Activated CD8-positive, alpha-beta memory T cell treated with anti-CD3 and anti-CD28 coated beads for 24 hours (primary cell): ENCODE measurements around the gene FHDC1.

Experiments used
- DNase-seq: peaks from one replicate; pipeline ENCODE4 v3.0.0-alpha.2; 2020

Gene FHDC1

DNA sequence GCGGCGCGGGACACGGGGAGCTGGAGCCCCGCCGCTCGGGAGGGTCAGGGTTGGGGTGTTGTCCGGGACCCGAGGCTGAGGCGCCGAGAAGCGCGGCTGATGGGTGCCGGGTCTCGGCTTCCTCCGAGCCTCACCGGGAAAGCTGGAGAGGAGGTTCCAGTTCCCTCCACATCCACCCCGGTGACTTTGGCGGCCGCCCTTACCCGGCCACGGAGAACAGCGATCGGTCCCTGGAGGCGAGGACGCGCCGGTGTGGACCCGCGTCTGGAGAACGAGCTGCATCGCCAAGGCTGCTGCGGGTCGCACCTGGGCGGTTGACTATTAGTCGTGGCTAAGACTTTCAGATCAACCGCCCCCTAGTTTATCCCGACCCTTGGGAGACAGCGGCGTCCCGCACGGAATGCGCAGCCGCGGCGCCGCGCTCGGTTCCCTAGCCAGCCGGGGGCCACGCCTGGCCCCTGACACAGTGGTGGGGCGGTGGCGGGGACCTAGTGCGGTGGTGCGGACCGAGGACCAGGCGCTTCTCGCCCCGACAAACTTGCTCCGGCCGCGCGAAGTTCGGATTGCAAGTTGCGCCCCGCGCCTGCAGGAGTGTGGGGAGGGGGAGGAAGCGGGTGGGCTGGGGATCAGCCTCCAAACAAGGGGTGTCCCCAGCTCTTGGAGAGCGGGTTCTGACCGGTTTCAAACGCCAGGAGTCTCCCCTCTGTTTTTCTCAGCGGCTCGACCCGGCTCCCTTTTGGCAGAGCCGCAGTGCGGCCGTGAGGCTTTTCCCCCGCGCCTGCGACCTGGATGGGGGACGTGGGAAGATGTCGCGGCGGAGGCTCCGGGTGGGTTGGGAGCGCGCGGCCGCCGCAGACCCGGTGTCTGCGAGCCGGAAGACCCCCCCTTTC lies 568 bp downstream of the FHDC1 start:
- peak; percentile 69 for DNase-seq

- peak; percentile 67 for DNase-seq
These were observed 1.5 kb downstream of the FHDC1 start for GRCh38 chr4:152937336-152938236.

GRCh38 chr4:152938237-152938947 lies 2.3 kb downstream of the FHDC1 start:
- no peak for DNase-seq

- no peak for DNase-seq
These were observed 3.5 kb downstream of the FHDC1 start for GRCh38 chr4:152939621-152940020.

DNA sequence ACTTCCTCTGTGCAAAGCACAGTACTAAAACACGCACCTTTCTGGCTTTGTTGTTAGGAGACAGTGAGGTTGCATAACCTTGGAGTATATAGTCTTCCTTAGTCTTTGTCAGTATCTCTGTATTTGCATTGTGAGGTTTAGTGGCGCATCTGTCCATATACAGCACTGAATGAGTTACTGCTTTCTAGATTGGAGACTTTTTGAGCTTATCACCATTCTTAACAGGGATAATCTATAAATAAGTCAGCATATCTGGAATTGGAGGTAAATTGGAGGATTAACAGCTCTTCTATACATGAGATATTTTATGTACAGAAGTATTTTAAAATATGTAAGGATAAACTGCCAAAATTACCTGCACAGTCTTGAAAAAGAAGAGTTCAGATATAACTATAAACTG lies 4.3 kb downstream of the FHDC1 start:
- no peak for DNase-seq

- no peak for DNase-seq
These were observed 5.3 kb downstream of the FHDC1 start for GRCh38 chr4:152941411-152941810.

- no peak for DNase-seq
These were observed 6.2 kb downstream of the FHDC1 start for GRCh38 chr4:152942346-152942745.

DNA sequence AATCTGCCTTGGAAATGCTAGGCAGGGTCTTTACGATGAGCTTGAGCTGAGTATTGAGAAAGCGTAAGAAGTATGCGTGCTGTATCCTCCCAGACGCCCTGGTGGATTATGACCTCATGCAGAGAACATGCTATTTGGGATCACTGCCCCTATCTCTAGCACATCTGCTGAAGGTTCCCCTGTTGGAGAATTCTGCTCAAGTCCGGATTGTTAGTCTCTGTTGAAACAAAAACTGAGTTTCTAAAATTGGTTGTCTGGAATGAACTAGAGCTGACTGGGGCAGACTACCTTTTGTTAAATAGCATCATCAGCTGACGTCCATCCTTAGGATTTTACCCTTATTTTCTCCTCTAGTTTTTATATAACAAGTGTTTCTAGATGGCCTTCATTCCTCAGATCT lies 7.5 kb downstream of the FHDC1 start:
- DNase-seq: no peak

GRCh38 chr4:152944666-152945320 lies 8.7 kb downstream of the FHDC1 start:
- DNase-seq: no peak

DNA sequence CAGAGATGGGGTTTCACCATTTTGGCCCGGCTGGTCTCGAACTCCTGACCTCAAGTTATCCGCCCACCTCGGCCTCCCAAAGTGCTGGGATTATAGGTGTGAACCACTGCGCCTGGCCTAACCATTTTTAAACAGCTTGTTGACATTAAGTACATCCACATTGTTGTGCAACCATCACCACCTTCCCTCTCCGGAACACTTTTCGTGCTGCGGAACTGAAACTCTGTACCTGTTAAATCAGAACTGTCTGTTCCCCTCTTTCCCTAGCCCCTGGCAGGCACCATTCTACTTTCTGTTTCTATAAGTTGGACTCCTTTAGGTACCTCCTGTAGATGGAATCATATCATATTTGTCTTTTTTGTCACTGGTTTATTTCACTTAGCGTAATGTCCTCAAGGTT lies 9.5 kb downstream of the FHDC1 start:
- no peak for DNase-seq

- no peak for DNase-seq
These were observed 10.3 kb downstream of the FHDC1 start for GRCh38 chr4:152946446-152946845.

GRCh38 chr4:152947311-152947710 lies 11.2 kb downstream of the FHDC1 start:
- no peak for DNase-seq

GRCh38 chr4:152949930-152950329 lies 13.8 kb downstream of the FHDC1 start:
- DNase-seq: no peak

GRCh38 chr4:152950402-152951274 lies 14.5 kb downstream of the FHDC1 start:
- no peak for DNase-seq

- no peak for DNase-seq
These were observed 15.2 kb downstream of the FHDC1 start for GRCh38 chr4:152951348-152951747.

DNA sequence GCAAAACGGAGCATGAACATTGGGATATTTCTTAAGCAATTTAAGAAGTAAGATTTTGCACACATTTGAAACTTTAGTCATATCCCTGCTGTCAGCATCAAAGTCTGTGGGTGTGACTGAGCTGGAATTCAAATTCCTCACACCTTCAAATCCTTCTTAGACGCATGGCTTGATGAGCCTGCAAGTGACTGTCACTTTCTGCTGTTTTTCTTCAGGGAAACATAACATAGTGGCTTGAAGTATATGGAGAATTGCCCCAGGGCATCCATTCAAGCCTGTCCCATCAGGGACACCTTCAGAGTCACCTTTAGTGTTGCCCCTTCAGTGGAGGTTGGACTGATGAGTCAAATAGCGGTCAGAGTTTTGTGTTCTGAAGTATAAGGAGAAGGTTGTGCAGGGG lies 17.4 kb downstream of the FHDC1 start:
- DNase-seq: no peak

DNA sequence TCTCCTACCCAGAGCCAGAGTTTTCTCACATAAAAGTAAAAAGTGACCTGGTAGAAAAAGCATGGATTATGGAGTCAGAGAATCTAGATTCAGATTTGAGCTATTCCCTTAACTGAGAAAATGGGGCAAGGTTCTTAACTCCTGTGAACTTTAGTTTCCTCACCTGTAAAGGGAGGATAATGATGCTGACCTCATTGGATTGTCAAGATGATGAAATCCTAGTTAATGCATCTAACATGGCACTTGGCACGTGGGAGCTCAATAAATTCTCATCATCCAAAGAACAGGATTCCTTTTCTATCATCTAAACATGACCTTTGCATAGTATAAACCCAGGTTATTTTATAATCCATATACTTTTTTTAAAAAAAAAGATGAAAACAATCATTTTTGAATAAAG lies 18.6 kb downstream of the FHDC1 start:
- DNase-seq: no peak

GRCh38 chr4:152956147-152956546 lies 20.0 kb downstream of the FHDC1 start:
- DNase-seq: no peak

DNA sequence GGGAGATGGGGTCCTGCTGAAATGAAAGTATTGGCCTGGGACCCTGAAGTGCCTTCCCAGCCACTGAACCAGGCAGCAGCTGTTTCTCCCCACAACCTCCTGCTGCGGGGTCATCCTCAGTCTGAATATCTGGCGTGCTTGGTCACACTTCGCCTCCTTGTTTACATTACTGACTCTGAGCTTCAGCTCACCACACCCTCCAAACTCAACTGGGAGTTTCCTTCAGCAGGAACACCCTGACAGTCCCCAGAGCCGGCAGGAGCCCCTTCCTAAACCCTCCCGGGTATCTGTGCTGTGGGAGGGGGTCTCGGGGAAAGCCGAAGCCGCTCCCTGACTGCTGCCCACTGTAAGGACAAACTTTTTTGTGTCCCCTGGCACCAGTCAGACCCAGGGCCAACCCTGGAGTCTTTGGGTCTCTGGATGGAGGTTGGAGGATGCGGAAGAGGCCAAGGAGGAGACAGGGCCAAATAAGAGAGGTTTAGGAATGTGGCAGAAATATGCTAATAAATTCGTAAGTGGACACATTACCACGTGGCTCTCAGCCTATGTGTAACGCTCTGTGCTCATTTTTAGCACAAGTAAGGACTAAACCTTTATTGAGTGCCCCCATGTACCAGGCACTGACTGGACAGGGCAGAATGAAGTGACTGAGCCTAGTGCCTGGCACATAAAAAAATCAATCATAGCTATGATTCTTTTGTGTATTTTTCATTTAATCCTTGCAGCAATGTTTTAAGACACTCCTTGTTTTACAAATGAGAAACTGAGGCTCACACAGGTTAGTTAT lies 20.7 kb downstream of the FHDC1 start:
- DNase-seq: no peak

DNA sequence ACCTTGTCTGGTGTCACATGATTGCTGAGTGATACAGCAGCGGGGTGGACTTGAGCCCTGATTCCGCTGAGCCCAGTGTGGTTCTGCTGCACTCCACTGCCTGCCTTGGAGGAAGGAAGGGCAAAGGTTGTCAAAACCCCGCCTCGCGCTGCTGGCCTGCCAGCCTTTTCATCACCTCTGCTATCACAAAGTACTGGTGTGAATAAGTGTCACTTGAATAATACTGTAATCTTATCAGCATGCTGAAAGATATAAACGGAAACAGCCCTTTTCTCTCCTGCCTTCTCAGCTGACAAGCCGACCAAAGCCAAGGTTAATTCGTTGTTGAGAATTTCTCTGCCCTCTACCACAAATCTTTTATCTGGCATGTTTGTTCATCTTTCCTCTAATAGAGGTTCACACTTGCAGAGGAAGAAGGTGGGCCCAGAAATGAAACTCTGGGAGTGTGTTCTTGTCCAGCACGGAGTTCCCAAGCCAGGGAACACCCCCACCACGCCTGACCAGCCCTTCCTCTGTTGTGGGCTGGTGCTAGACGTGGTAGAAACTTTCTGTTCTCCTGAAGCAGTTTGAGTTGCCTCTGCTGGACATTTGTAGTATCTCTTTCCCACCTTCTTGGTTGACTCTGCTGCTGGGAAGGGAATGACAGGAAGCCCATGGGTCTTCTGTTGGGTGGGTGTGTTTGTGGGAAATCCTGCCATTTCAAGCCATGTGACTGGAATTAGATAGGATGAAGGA lies 21.5 kb downstream of the FHDC1 start:
- no peak for DNase-seq
